Stimulated activated effector memory CD8-positive, alpha-beta T cell treated with anti-CD3 and anti-CD28 coated beads, Interleukin-12 subunit alpha, Interleukin-12 subunit beta, amount 100 ng/mL, for 72 hours (primary cell): ENCODE results near the gene OR2W1.

Experiments used
- ATAC-seq: fragments of 150-1000 bp; cut with Tn5 transposase; 2 replicates; pipeline ENCODE4 v1.10.0; 2021
- DNase-seq, 2 donors: peaks; one replicate each; pipeline ENCODE4 v3.0.0; 2021 to 2022; ENCODE audit warnings: low spot score in 2 of 2
- H3K27ac Mint-ChIP-seq: one replicate; pipeline ENCODE4 v1.8.0; 2022; ENCODE audit warnings: mild to moderate bottlenecking, mixed read lengths
- H3K36me3 Mint-ChIP-seq: one replicate; pipeline ENCODE4 v1.8.0; 2022; ENCODE audit warnings: mild to moderate bottlenecking, mixed read lengths
- H3K4me1 Mint-ChIP-seq: one replicate; pipeline ENCODE4 v1.8.0; 2022; ENCODE audit warnings: mixed read lengths
- H3K4me3 Mint-ChIP-seq: one replicate; pipeline ENCODE4 v1.8.0; 2022; ENCODE audit warnings: mild to moderate bottlenecking, mixed read lengths
- H3K9me3 Mint-ChIP-seq: one replicate; pipeline ENCODE4 v1.8.0; 2022; ENCODE audit warnings: mixed read lengths

OR2W1 gene

GRCh38 chr6:29045075-29045474 is at the start of gene OR2W1:
OR2W1 (minus strand) TSS chr6:29045175; CDS start chr6:29045175, 0 bp downstream.
- H3K36me3 Mint-ChIP-seq, result no peaks in the 10 kb centered on the region

GRCh38 chr6:29092957-29093356 is 48.0 kb upstream of the OR2W1 start:
- Mint-ChIP-seq H3K36me3 (no peaks in the 10 kb centered on the region), H3K27ac (no peak overlapping the region), H3K4me3 (no peak overlapping the region), H3K4me1 (no peaks in the 10 kb centered on the region), H3K9me3 (no peaks in the 10 kb centered on the region)
- DNase-seq (no peak), ATAC-seq (no peak)

More at GRCh38 chr6:29045075-29045474, at the start of gene OR2W1:
- ATAC-seq, result no peak
- DNase-seq, result no peak
- Mint-ChIP-seq H3K27ac (no peak within 1 kb of the TSS), H3K9me3 (no peaks in the 10 kb centered on the region), H3K4me3 (no peak within 1 kb of the TSS), H3K4me1 (no peaks in the 10 kb centered on the region)

GRCh38 chr6:29087213-29087612 is 42.2 kb upstream of the OR2W1 start, which contains the start of gene OR2B3:
OR2B3 (minus strand) TSS chr6:29087313; CDS start chr6:29087248, 65 bp downstream.
- DNase-seq (no peak), ATAC-seq (no peak)
- no peak within 1 kb of the TSS for H3K27ac Mint-ChIP-seq
- H3K4me3 Mint-ChIP-seq, result no peak within 1 kb of the TSS
- H3K4me1 Mint-ChIP-seq, result no peaks in the 10 kb centered on the region
- H3K36me3 Mint-ChIP-seq, result no peaks in the 10 kb centered on the region
- no peaks in the 10 kb centered on the region for H3K9me3 Mint-ChIP-seq

- Mint-ChIP-seq H3K4me1 (no peaks in the 10 kb centered on the region), H3K27ac (no peak overlapping the region), H3K9me3 (no peaks in the 10 kb centered on the region), H3K36me3 (no peaks in the 10 kb centered on the region), H3K4me3 (no peak overlapping the region)
- ATAC-seq, result no peak
- DNase-seq, result no peak
These were observed 37.5 kb upstream of the OR2W1 start for GRCh38 chr6:29082457-29082856.

- H3K36me3 Mint-ChIP-seq, result no peaks in the 10 kb centered on the region
- no peak overlapping the region for H3K27ac Mint-ChIP-seq
- ATAC-seq (no peak), DNase-seq (no peak)
- H3K9me3 Mint-ChIP-seq, result no peaks in the 10 kb centered on the region
- H3K4me1 Mint-ChIP-seq, result no peaks in the 10 kb centered on the region
- H3K4me3 Mint-ChIP-seq, result no peak overlapping the region
These were observed 36.3 kb upstream of the OR2W1 start for GRCh38 chr6:29081312-29081711.

GRCh38 chr6:29079203-29079602 is 34.2 kb upstream of the OR2W1 start:
- no peak for DNase-seq
- no peaks in the 10 kb centered on the region for H3K4me1 Mint-ChIP-seq
- ATAC-seq, result no peak
- no peaks in the 10 kb centered on the region for H3K9me3 Mint-ChIP-seq
- no peak overlapping the region for H3K4me3 Mint-ChIP-seq
- no peak overlapping the region for H3K27ac Mint-ChIP-seq
- no peaks in the 10 kb centered on the region for H3K36me3 Mint-ChIP-seq

- Mint-ChIP-seq H3K4me1 (no peaks in the 10 kb centered on the region), H3K27ac (no peak overlapping the region), H3K4me3 (no peak overlapping the region), H3K9me3 (no peaks in the 10 kb centered on the region), H3K36me3 (no peaks in the 10 kb centered on the region)
- DNase-seq, result no peak
- ATAC-seq, result peak; percentile 51
These were observed 27.1 kb upstream of the OR2W1 start for GRCh38 chr6:29071831-29072723.

- H3K27ac Mint-ChIP-seq, result no peak overlapping the region
- ATAC-seq, result no peak
- H3K4me3 Mint-ChIP-seq, result no peak overlapping the region
- DNase-seq, result no peak
- H3K4me1 Mint-ChIP-seq, result no peaks in the 10 kb centered on the region
- no peaks in the 10 kb centered on the region for H3K36me3 Mint-ChIP-seq
- no peaks in the 10 kb centered on the region for H3K9me3 Mint-ChIP-seq
These were observed 6.7 kb upstream of the OR2W1 start for GRCh38 chr6:29051680-29052079.

- DNase-seq (no peak), ATAC-seq (no peak)
- Mint-ChIP-seq H3K4me3 (no peak overlapping the region), H3K36me3 (no peaks in the 10 kb centered on the region), H3K4me1 (no peaks in the 10 kb centered on the region), H3K9me3 (no peaks in the 10 kb centered on the region), H3K27ac (no peak overlapping the region)
These were observed 9.0 kb downstream of the OR2W1 start for GRCh38 chr6:29035951-29036350.

GRCh38 chr6:29028821-29029220 is 16.2 kb downstream of the OR2W1 start:
- no peaks in the 10 kb centered on the region for H3K4me1 Mint-ChIP-seq
- H3K36me3 Mint-ChIP-seq, result no peaks in the 10 kb centered on the region
- H3K27ac Mint-ChIP-seq, result no peak overlapping the region
- DNase-seq (no peak), ATAC-seq (no peak)
- H3K9me3 Mint-ChIP-seq, result no peaks in the 10 kb centered on the region
- no peak overlapping the region for H3K4me3 Mint-ChIP-seq

- no peak for ATAC-seq
- H3K9me3 Mint-ChIP-seq, result no peaks in the 10 kb centered on the region
- no peaks in the 10 kb centered on the region for H3K4me1 Mint-ChIP-seq
- no peak overlapping the region for H3K4me3 Mint-ChIP-seq
- no peak overlapping the region for H3K27ac Mint-ChIP-seq
- no peaks in the 10 kb centered on the region for H3K36me3 Mint-ChIP-seq
- DNase-seq, result no peak
These were observed 18.9 kb downstream of the OR2W1 start for GRCh38 chr6:29025927-29026585.

- DNase-seq, result no peak
- Mint-ChIP-seq H3K27ac (no peak overlapping the region), H3K4me1 (peaks cover 10% of the 10 kb centered on the region), H3K4me3 (no peak overlapping the region), H3K9me3 (no peaks in the 10 kb centered on the region), H3K36me3 (no peaks in the 10 kb centered on the region)
- ATAC-seq, result no peak
These were observed 23.5 kb downstream of the OR2W1 start for GRCh38 chr6:29021434-29021833.

GRCh38 chr6:29019629-29020028 is 25.3 kb downstream of the OR2W1 start:
- Mint-ChIP-seq H3K9me3 (no peaks in the 10 kb centered on the region), H3K36me3 (no peaks in the 10 kb centered on the region), H3K4me1 (peaks cover 18% of the 10 kb centered on the region), H3K27ac (no peak overlapping the region), H3K4me3 (no peak overlapping the region)
- DNase-seq, result no peak
- ATAC-seq, result no peak

- ATAC-seq (no peak), DNase-seq (no peak)
- peak overlapping the region; percentile 84 for H3K4me3 Mint-ChIP-seq
- no peaks in the 10 kb centered on the region for H3K36me3 Mint-ChIP-seq
- no peaks in the 10 kb centered on the region for H3K9me3 Mint-ChIP-seq
- H3K27ac Mint-ChIP-seq, result no peak overlapping the region
- peaks cover 18% of the 10 kb centered on the region for H3K4me1 Mint-ChIP-seq
These were observed 27.6 kb downstream of the OR2W1 start for GRCh38 chr6:29017428-29017802.

GRCh38 chr6:29016559-29017427 is 28.2 kb downstream of the OR2W1 start:
- Mint-ChIP-seq H3K4me1 (peaks cover 18% of the 10 kb centered on the region), H3K36me3 (no peaks in the 10 kb centered on the region), H3K9me3 (no peaks in the 10 kb centered on the region), H3K27ac (peak overlapping the region; percentile 41), H3K4me3 (peak overlapping the region; percentile 84)
- DNase-seq, result peak; percentile 79 to 90
- ATAC-seq, result peak; percentile 92
